GM18505 (cell line): ENCODE results near the gene STXBP1.

Experiments
- ATAC-seq: cut with Tn5 transposase; IDR thresholded peaks from one replicate; pipeline ENCODE4 v1.9.1; 2021; ENCODE audit not compliant: unreplicated experiment
- POLR2A ChIP-seq: IDR thresholded peaks from 4 replicates; pipeline ENCODE4 v1.6.1; 2011; ENCODE audit warnings: borderline replicate concordance; ENCODE audit not compliant: insufficient read depth, insufficient read length; ENCODE audit errors: extremely low read depth

STXBP1 gene

DNA sequence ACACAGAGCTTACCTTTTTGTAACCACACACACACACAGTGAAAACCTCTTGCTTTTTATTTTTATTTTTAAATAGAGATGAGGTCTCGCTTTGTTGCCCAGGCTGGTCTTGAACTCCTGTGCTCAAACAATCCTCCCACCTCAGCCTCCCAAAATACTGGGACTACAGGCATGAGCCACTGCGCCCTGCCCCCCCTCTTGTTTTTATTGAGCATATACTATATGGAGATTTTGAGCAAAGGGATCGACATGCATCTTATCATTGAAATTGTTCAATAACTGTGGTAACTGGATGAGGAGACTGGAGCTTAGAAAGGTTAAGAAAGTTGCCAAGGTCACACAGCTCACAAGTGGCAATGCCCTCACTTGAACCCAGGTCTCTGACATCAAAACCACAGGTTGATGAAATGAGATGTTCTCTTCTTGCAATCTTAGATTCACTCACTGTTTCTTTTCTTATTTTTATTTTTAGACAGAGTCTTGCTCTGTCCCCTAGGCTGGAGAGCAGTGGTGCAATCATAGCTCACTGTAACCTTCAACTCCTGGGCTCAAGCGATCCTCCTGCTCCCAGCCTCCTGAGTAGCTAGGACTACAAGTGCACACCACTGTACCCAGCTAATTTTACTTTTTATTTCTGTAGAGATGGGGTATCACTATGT, 26.8 kb upstream of the STXBP1 start:
- no peak for ATAC-seq
- TF ChIP-seq POLR2A, result no peak

DNA sequence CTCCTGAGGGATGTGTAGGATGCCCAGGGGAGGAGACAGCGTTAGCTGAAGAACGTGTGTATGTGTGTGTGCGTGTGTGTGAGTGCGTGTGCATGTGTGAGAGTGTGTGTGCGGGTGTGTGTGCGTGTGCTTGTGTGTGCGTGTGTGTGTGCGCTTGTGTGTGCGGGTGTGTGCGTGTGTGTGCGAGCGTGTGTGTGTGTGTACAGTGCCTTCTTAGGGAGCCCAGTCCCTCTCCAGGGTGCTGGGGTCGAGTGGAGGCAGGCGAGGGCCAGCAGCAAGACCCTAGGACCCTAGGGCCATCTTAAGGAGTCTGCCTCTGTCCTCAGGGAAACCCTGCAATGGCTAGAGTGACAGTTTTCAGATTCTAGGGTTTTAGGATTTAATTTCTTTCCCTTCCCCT, 26.0 kb upstream of the STXBP1 start:
- ATAC-seq, result no peak
- TF ChIP-seq POLR2A, result no peak

DNA sequence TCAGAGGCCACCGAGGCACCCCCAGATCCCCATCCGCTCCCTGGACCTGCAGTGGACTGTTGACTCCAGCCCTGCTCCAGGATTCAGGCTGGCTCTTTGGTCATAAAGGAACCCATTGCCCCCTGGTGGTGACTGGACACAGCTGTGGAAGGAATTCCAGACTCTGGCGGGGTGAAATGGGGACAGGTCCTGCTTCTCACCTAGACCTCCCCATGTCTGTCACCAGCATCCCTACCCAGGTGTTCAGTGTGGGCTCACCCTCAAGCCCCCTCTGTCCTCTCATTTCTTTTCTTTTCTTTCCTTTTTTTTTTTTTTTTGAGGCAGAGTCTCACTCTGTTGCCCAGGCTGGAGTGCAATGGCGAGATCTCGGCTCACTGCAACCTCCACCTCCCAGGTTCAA, 25.5 kb upstream of the STXBP1 start:
- TF ChIP-seq POLR2A, result no peak
- no peak for ATAC-seq

DNA sequence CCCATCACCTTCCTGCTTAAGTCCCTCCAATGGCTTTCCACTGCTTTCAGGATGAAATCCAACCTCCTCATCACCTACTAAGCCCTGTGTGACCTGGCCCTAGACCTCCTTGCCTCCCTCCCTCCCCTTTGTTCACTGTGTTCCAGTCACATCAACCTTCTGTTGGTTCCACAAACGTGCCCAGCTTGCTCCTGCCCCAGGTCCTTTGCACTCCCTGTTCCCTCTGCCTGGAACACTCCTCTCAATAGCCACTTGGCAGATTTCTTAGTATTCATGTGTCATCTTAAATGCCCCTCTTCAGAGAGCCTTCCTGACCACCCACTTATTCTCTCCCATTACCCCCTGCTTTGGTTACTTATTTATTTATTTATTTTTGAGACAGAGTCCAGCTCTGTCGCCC, 24.1 kb upstream of the STXBP1 start:
- ATAC-seq, result no peak
- TF ChIP-seq POLR2A, result no peak

DNA sequence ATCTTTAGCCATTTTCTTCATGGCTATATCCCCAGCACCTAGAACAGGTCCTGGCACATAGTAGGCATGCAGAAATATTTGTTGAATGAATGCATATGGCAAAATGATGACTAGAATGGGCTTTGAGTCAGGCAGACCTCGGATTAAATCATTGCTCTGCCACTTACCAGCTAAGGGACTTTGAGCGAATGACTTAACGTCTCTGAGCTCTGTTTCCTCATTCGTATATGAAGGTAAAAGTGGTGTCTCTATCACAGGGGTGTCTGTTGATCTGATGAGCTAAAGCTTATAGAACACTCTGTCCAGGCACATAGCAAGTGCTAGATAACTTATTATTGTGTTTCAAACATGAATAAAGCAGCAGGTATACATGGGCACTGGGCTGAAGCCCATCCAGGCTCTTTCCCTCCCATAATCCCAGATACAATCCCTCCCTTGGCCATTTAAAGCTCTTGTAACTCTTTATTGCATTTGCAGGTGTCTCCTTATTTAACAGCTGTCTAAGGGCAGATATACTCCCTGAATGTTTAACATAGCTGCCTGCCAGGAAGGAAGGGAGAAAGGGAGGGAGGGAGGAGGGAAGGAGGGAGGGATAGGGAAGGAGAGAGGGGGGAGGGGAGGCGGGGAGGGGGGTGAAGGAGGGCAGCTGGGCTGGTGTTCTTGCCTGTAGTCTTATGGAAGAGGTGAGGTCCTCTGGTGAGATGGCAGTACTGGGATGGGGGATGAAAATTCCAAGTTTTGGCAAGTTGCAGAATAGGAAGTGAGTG, 23.2 kb upstream of the STXBP1 start:
- ATAC-seq, result no peak
- no peak for TF ChIP-seq POLR2A

DNA sequence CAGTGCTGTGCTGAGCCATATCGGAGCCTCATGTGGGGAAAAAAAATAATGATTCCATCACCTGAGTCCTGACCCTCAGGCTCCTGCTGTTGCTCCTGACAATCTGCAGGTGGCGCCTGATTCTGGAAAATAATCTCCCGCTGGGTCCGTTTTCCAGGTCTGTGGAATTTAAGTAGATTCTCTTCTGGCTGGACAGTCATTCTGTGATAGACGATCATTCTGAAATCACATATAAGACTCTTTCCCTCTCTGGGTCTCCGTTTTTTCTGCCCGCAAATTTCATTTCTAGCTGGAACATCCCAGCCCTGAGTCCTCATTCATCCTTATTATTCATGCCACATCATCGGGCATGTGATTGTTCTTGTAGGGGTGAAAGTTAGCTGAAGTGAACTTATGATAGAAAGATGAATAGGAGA, 22.1 kb upstream of the STXBP1 start:
- ATAC-seq, result no peak

DNA sequence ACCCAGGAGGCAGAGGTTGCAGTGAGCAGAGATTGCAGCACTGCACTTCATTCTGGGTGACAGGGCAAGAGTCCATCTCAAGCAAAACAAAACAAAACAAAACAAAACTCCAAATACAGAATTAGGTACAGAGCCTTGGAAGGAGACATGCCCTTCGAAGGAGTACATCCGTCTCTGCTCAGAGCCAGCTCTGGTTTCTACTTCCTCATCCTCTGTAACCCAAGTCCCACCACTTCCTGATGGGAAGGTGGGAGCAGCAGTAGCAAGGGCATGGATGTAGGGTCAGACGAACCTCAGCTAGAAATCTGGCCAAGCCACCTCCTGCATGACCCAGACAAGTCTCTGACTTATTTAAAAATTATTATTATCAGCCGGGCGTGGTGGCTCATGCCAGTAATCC, 16.5 kb upstream of the STXBP1 start:
- TF ChIP-seq POLR2A, result no peak
- ATAC-seq, result no peak

More for the DNA sequence above, 22.1 kb upstream of the STXBP1 start:
- TF ChIP-seq POLR2A, result no peak

DNA sequence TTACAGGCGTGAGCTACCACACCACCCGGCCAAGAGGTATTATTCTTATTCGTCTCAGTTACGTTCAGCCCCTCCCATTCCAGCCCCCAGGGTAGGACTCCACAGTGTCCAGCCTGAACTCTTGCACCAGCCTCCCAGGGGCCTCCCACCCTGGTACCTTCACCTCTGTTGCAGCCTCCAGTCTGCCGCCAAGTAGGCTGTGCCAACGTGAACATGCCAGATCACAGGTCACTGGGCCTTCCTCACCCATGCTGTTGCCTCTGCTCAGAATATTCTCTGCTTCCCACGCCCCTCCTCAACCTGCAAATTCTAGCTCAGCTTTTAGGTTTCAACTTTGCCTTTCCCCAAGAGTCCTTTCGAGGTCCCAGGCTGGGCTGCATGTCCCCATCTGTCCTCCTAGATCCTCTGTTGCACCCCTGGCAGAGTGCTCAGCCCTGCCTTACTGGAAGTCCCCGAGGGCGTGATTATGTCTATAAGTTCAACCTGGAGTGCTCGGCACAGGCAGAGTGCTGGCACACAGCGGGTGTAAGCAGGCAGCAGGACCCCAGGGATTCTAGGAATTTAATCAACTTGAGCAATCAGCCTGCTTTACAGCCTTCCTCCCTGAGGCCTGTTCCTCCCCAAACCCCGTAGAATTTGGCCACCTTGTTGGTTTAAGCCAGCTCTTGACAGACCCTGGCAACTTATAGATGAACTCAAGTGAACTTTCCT, 13.1 kb upstream of the STXBP1 start:
- no peak for ATAC-seq
- TF ChIP-seq POLR2A, result no peak

DNA sequence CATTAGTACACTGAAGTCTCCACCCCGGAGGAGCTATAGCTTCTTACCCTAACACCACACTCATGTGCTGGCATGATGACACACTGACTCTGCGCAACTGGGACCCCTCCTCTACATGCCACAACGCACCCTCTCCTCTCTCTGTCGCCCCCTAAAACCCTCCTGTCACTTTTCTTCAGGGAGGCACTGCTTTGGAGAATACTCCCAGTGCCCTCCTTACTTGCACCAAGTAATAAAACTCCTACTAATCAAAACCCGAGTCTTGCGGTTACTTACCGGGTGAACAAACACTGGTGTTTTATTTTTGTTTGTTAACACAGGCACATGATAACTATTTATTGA, 12.6 kb upstream of the STXBP1 start:
- no peak for TF ChIP-seq POLR2A
- ATAC-seq, result no peak

DNA sequence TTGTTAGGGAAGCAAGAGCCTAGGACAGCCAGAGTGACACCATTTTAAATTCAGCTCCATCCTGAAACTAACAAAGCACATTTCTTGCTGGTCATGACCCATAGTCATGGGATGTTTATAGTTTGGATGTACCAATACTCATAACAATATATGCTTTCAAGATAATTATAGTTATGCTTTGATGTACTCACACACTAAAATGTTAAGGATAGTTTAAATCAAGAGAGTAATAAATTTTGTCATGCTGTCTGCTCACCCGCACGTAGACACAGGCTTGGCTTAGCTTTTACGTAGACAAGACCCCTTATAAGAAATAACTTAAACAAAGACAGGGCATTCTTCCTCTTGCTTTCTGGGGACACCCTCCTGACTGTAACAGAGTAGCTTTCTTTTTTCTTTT, 8.9 kb upstream of the STXBP1 start:
- ATAC-seq, result no peak
- TF ChIP-seq POLR2A, result no peak

DNA sequence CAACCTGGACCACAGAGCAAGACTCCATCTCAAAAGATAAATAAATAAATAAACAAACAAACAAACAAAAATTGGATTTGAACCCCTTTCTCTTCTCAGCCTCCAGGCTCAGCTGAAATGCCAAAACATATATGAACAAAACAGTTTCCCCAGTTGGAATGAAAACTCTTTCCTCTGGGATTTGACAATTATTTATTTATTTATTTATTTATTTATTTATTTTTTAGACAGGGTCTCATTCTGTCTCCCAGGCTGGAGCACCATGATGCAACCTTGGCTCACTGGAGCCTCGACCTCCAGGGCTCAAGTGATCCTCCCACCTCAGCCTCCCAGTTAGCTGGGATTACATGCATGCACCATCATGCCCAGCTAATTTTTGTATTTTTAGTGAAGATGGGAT, 6.0 kb upstream of the STXBP1 start:
- ATAC-seq, result no peak
- no peak for TF ChIP-seq POLR2A

DNA sequence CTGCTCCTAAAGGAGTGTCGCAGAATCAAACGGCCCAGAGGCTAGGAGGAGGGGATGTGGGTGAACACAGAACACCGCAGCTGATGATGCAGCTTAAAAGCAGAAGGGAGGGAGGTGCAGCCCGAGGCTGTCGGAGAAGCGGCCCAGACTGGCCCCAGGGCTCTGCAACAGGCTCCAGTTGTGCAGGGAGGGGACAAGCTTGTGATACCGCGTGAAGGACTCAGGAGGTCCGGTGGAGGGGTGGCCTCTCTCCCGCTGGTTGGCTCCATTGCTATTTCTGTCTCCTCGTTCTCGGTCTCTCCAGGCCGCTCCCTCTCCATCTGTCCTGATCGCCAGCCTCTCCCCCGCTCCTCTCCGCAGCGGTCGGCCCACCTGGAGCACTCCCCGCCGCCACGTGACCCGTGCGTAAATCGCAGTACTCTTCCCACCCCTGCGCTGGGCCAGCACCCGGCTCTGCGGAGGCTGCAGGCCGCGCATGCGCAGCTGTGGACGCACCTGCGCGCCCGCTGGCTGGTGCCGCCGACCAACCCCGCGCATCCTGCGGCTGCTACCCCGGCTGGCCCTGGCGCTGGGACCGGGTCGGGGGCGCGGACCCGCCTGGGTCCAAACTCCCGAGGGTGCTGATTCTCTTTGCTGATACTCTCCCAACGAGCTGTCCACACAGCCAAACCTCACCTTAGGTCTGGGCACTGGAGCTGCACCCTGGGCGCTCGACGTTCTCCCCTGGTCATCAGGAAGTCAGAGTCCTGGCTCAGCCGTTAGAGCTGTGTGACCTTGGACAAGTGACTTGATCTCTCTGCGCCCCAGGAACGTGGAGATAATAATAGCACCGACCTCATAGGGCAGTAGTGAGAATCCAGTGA, 3.7 kb upstream of the STXBP1 start:
- ATAC-seq, result no peak
- no peak for TF ChIP-seq POLR2A

DNA sequence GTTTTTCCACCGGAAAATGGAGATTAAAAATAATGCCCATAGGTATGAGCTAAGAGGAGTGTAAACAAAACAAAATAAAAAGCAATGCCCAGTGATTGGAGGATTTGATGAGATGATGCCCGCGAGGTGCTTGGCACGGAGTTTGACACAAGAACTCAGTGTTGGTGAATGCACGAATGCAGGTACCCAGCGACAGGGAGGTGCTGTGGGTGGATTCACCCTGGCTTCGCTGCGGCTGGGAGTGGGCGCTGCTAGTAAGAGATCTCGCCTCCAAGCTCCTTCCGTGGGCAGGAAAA, 526 bp upstream of the STXBP1 start:
- TF ChIP-seq POLR2A, result no peak
- ATAC-seq, result peak; percentile 6
